ENCODE data around the gene FOXN4.

FOXN4 gene

DNA sequence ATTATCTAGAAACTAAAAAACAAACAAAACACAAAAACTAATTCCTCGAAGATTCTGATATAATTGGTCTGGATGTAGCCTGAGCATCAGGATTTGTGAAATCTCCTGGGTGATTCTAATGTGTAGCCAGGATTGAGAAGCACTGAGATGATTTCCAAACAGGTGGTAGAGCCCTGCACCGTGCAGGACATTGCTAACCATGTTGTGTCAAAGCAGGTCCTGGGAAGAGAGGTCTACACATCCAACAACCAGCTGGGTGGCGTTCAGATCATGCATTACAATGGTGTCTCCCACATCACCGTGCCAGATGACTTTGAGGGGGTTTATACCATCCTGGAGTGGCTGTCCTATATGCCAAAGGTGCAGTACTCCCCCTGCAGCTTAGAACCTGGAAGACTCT, 56.3 kb downstream of the FOXN4 start:
- Histone ChIP-seq H3K9me2 (replicated peaks; ENCODE audit: insufficient read depth, low read length) (no peaks in the 10 kb centered on the region), H2AFZ (ENCODE audit: low read depth, low read length, severe bottlenecking) (no peak overlapping the region), H3K27ac (ENCODE audit: low read depth, low read length) (no peak overlapping the region), H3K79me2 (ENCODE audit: insufficient read depth, low read length) (no peaks in the 10 kb centered on the region), H3K4me2 (ENCODE audit: low read depth, low read length, poor library complexity, severe bottlenecking) (no peak overlapping the region), H4K20me1 (ENCODE audit: low read depth, low read length) (no peaks in the 10 kb centered on the region), H3K36me3 (ENCODE audit: low read length) (no peaks in the 10 kb centered on the region), H3K9me3 (ENCODE audit: insufficient read depth, low read length) (no peaks in the 10 kb centered on the region), H3K9ac (ENCODE audit: low read length) (no peak overlapping the region), H3K27me3 (ENCODE audit: low read length) (no peaks in the 10 kb centered on the region), H3K4me3 (ENCODE audit: insufficient read depth, low read length, poor library complexity, severe bottlenecking) (no peak overlapping the region), H3F3A (ENCODE audit: insufficient read depth) (no peaks in the 10 kb centered on the region)
- no peak for TF ChIP-seq EZH2phosphoT487 (conservative IDR thresholded peaks at IDR 0.05; ENCODE audit: low read length)
- TF ChIP-seq, protein P1, sequence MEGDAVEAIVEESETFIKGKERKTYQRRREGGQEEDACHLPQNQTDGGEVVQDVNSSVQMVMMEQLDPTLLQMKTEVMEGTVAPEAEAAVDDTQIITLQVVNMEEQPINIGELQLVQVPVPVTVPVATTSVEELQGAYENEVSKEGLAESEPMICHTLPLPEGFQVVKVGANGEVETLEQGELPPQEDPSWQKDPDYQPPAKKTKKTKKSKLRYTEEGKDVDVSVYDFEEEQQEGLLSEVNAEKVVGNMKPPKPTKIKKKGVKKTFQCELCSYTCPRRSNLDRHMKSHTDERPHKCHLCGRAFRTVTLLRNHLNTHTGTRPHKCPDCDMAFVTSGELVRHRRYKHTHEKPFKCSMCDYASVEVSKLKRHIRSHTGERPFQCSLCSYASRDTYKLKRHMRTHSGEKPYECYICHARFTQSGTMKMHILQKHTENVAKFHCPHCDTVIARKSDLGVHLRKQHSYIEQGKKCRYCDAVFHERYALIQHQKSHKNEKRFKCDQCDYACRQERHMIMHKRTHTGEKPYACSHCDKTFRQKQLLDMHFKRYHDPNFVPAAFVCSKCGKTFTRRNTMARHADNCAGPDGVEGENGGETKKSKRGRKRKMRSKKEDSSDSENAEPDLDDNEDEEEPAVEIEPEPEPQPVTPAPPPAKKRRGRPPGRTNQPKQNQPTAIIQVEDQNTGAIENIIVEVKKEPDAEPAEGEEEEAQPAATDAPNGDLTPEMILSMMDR (IDR thresholded peaks at IDR 0.05; ENCODE audit: insufficient read depth, low read length, poor library complexity, severe bottlenecking) = no peak

DNA sequence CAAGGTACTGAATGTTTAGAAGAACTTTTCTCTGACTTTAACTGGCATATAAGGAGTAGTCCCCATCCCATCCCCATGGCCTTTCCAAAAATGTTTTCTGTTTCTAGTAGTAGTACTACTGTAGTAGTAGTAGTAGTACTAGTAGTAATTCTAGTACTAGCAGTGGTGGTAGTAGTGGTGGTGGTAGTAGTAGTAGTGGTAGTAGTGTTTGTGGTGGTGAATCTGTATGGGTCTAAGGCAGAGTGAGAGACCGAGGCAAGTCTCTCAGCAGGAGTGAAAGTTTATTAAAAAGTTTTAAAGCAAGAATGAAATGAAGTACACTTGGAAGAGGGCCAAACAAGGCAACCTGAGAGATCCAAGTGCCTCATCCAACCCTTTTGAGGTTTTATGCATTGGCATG, 58.6 kb downstream of the FOXN4 start:
- Histone ChIP-seq H3K27me3 (ENCODE audit: low read length) (no peaks in the 10 kb centered on the region), H3K9ac (ENCODE audit: low read length) (no peak overlapping the region), H2AFZ (ENCODE audit: low read depth, low read length, severe bottlenecking) (no peak overlapping the region), H3K9me2 (replicated peaks; ENCODE audit: insufficient read depth, low read length) (no peaks in the 10 kb centered on the region), H3K4me2 (ENCODE audit: low read depth, low read length, poor library complexity, severe bottlenecking) (no peak overlapping the region), H3K9me3 (ENCODE audit: insufficient read depth, low read length) (no peaks in the 10 kb centered on the region), H3K36me3 (ENCODE audit: low read length) (no peaks in the 10 kb centered on the region), H4K20me1 (ENCODE audit: low read depth, low read length) (no peaks in the 10 kb centered on the region), H3K79me2 (ENCODE audit: insufficient read depth, low read length) (no peaks in the 10 kb centered on the region), H3K27ac (ENCODE audit: low read depth, low read length) (no peak overlapping the region), H3K4me3 (ENCODE audit: insufficient read depth, low read length, poor library complexity, severe bottlenecking) (no peak overlapping the region), H3F3A (ENCODE audit: insufficient read depth) (no peaks in the 10 kb centered on the region)
- TF ChIP-seq, protein P1 (IDR thresholded peaks at IDR 0.05; ENCODE audit: insufficient read depth, low read length, poor library complexity, severe bottlenecking) = no peak
- no peak for TF ChIP-seq EZH2phosphoT487 (conservative IDR thresholded peaks at IDR 0.05; ENCODE audit: low read length)

DNA sequence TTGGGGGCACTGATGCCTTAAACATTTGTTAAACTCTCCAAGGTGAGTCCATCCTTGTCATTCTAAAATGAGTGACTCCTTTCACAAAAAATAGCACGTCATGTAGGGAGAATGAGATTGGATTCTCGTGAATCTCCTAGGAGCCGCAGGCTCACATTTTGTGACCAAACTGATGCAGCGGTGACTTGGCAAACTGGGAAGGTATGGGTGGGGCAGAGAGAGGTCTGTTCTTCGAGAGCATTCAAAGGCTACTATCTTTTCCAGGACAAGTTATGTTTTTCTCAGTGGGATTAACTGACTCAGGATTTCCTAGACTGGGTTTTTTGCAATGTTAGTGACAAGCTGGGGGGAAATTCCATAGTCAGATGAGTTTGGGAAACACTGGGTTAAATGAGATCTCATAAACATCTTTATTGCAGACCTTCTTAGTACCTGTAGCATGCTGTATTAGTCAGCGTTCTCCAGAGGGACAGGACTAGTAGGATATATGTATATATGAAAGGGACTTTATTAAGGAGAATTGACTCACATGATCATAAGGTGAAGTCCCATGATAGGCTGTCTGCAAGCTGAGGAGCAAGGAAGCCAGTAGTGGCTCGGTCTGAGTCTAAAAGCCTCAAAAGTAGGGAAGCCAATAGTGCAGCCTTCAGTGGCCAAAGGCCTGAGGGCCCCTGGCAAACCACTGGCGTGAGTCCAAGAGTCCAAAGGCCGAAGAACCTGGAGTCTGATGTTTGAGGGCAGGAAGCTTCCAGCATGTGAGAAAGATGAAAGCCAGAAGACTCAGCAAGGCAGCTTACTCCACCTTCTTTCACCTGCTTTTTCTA, 61.0 kb downstream of the FOXN4 start:
- H3K9me2 ChIP-seq (replicated peaks; ENCODE audit: insufficient read depth, low read length) = no peaks in the 10 kb centered on the region
- no peaks in the 10 kb centered on the region for H3K79me2 ChIP-seq (ENCODE audit: insufficient read depth, low read length)
- H3K36me3 ChIP-seq (ENCODE audit: low read length) = no peaks in the 10 kb centered on the region
- no peaks in the 10 kb centered on the region for H3K27me3 ChIP-seq (ENCODE audit: low read length)
- no peak overlapping the region for H3K9ac ChIP-seq (ENCODE audit: low read length)
- no peak overlapping the region for H3K4me2 ChIP-seq (ENCODE audit: low read depth, low read length, poor library complexity, severe bottlenecking)
- H3F3A ChIP-seq (ENCODE audit: insufficient read depth) = no peaks in the 10 kb centered on the region
- TF ChIP-seq, protein P1 (IDR thresholded peaks at IDR 0.05; ENCODE audit: insufficient read depth, low read length, poor library complexity, severe bottlenecking) = no peak
- no peak for TF ChIP-seq EZH2phosphoT487 (conservative IDR thresholded peaks at IDR 0.05; ENCODE audit: low read length)
- H2AFZ ChIP-seq (ENCODE audit: low read depth, low read length, severe bottlenecking) = no peak overlapping the region
- H3K27ac ChIP-seq (ENCODE audit: low read depth, low read length) = no peak overlapping the region
- H3K9me3 ChIP-seq (ENCODE audit: insufficient read depth, low read length) = no peaks in the 10 kb centered on the region
- H4K20me1 ChIP-seq (ENCODE audit: low read depth, low read length) = no peaks in the 10 kb centered on the region
- no peak overlapping the region for H3K4me3 ChIP-seq (ENCODE audit: insufficient read depth, low read length, poor library complexity, severe bottlenecking)
